Esophagus squamous epithelium (tissue), 4 donors: ENCODE results near the gene P2RX4.

Experiments
- POLR2A ChIP-seq, 4 donors: fragments of 450-650 bp; IDR thresholded peaks; one replicate each; pipeline ENCODE4 v1.6.1; 2017; ENCODE audit warnings: antibody characterized with exemption in 4 of 4, mild to moderate bottlenecking in 4 of 4, moderate library complexity in 3 of 4
- TF ChIP-seq, protein P1 (sequence below), 6 experiments: fragments of 450-650 bp in 4 of 6; fragments of 200-600 bp in 2 of 6; sonication (generic) in 2 of 6; IDR thresholded peaks; one replicate each; pipeline ENCODE4 v1.5.1; 2016 to 2019; ENCODE audit warnings: antibody characterized with exemption in 6 of 6, mild to moderate bottlenecking in 4 of 6, moderate library complexity in 4 of 6

DNA sequence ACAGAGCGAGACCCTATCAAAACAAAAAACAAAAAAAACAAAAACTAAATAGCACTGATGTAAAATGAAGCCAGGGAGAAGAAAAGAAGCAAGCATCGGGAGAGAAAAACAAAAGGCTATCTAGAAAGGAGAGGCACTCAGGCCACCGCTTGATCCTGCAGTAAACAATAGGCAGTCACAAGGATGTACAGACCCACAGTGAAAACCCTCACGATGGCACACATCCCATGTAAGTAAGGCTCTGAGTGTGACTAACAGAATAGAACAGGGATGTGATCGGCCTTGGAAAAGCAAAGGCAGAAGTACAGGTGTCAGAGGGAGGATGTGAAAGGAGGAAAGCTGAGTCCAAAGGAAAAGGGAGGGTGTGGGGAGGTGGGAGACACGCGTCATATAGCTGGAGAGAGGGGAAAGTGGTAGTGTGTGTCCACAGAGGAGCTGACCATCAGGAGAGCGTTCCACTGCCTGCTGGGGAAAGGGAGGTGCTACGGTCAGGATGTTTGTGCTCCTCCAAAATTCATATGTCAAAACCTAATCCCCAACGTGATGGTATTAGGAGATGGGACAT, 55.1 kb downstream of the P2RX4 start:
- TF ChIP-seq POLR2A (IDR thresholded peaks at IDR 0.05): no peak
- TF ChIP-seq, protein P1, sequence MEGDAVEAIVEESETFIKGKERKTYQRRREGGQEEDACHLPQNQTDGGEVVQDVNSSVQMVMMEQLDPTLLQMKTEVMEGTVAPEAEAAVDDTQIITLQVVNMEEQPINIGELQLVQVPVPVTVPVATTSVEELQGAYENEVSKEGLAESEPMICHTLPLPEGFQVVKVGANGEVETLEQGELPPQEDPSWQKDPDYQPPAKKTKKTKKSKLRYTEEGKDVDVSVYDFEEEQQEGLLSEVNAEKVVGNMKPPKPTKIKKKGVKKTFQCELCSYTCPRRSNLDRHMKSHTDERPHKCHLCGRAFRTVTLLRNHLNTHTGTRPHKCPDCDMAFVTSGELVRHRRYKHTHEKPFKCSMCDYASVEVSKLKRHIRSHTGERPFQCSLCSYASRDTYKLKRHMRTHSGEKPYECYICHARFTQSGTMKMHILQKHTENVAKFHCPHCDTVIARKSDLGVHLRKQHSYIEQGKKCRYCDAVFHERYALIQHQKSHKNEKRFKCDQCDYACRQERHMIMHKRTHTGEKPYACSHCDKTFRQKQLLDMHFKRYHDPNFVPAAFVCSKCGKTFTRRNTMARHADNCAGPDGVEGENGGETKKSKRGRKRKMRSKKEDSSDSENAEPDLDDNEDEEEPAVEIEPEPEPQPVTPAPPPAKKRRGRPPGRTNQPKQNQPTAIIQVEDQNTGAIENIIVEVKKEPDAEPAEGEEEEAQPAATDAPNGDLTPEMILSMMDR (IDR thresholded peaks at IDR 0.05): no peak
